Prostate gland (tissue), 2 donors: ENCODE data around the gene NCOR1.

Experiments
- POLR2AphosphoS5 ChIP-seq: sonication (generic); formaldehyde crosslinking; IDR thresholded peaks from one replicate; pipeline ENCODE4 v1.6.1; 2017; ENCODE audit warnings: antibody characterized with exemption
- TF ChIP-seq, protein P1 (sequence below), 4 experiments: fragments of 200-600 bp in 2 of 4; fragments of 450-650 bp in 2 of 4; sonication (generic) in 2 of 4; IDR thresholded peaks; 1 replicate in 3 of 4; 2 replicates in 1 of 4; pipeline ENCODE4 v1.5.1; 2016 to 2019; ENCODE audit warnings: antibody characterized with exemption in 4 of 4, mild to moderate bottlenecking in 2 of 4, moderate library complexity in 2 of 4

DNA sequence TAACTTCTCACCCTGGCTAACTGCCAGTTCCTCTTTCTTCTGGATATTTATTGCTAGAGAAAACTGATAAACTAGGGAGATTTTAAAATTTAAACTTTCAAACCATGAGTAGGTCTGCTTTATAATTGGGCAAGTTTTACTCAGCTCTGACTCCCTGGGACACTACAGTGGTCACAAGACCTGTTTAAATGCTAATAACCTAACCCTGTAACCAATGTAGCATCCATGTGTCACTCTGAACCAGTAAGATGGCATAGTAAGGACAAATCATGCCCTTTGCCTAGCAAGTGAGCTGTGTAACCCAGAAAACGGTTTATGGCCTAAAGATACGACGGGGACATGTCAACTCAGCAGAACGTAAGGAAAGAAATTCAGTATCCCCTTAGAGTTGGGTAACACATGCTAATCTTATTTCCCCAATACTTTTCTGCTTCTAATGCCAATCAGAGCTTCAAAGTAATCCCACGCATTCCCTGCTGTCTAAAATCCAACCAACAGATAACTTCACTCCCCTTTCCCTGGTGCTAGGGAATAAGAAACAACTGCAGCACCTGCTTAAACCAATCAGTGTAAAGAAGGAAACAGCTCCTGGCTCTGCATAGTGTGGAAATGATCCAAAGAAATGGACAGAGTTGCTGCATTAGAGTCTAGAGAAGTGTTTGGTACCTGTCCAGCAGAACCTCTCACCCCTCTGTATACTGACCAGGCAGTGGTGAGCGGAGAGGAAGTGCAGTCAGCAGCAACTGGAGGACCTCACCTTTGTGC, 85.7 kb downstream of the NCOR1 start:
- TF ChIP-seq, protein P1, sequence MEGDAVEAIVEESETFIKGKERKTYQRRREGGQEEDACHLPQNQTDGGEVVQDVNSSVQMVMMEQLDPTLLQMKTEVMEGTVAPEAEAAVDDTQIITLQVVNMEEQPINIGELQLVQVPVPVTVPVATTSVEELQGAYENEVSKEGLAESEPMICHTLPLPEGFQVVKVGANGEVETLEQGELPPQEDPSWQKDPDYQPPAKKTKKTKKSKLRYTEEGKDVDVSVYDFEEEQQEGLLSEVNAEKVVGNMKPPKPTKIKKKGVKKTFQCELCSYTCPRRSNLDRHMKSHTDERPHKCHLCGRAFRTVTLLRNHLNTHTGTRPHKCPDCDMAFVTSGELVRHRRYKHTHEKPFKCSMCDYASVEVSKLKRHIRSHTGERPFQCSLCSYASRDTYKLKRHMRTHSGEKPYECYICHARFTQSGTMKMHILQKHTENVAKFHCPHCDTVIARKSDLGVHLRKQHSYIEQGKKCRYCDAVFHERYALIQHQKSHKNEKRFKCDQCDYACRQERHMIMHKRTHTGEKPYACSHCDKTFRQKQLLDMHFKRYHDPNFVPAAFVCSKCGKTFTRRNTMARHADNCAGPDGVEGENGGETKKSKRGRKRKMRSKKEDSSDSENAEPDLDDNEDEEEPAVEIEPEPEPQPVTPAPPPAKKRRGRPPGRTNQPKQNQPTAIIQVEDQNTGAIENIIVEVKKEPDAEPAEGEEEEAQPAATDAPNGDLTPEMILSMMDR (IDR thresholded peaks at IDR 0.05) = no peak
- TF ChIP-seq POLR2AphosphoS5 = no peak
